ENCODE measurements around the gene SLC25A19.

- TF ChIP-seq CTCF (IDR thresholded peaks at IDR 0.05; ENCODE audit: low read depth, low read length) (no peak), POLR2A (IDR thresholded peaks at IDR 0.05; ENCODE audit: extremely low read depth, insufficient read length) (no peak)
These were observed 15.1 kb downstream of the SLC25A19 start for GRCh38 chr17:75273977-75274708.
